MCF 10A (cell line): ENCODE results near the gene FOXC2. TPM values are rescaled to one million over a fixed set of nuclear protein-coding genes. Genes with fewer than 3 reads are reported as not detected.

Source experiments
- BruUV-seq: library from RNA; stranded (reverse); fragments of 400-500 nt; replicated peaks from 2 replicates; lab custom pipeline; 2021; lab: Mats Ljungman, UMichigan
- CTCF ChIA-PET: fragments of 300-600 bp; sonication (Branson Sonifier 250); formaldehyde crosslinking; extraction: SDS; loops from one replicate; lab custom pipeline; 2021; ENCODE audit warnings: antibody characterized with exemption, inconsistent platforms; lab: Yijun Ruan, JAX
- POLR2A ChIA-PET: fragments of 300-600, 350-650 bp; sonication (Branson Sonifier 250); formaldehyde crosslinking; extraction: SDS; loops from one replicate; lab custom pipeline; 2020; ENCODE audit warnings: antibody characterized with exemption, inconsistent platforms; lab: Yijun Ruan, JAX
- DNase-seq: peaks from one replicate; pipeline ENCODE4 v3.0.0-alpha.2; 2018; ENCODE audit not compliant: unreplicated experiment
- H3K27ac Mint-ChIP-seq: one replicate; pipeline ENCODE4 v1.8.0; 2022; ENCODE audit warnings: mild to moderate bottlenecking, low read depth, mixed read lengths; ENCODE audit not compliant: unreplicated experiment
- H3K27me3 Mint-ChIP-seq: one replicate; pipeline ENCODE4 v1.8.0; 2022; ENCODE audit warnings: mixed read lengths; ENCODE audit not compliant: insufficient read depth, unreplicated experiment
- H3K36me3 Mint-ChIP-seq: one replicate; pipeline ENCODE4 v1.8.0; 2022; ENCODE audit warnings: mild to moderate bottlenecking, moderate library complexity, mixed read lengths; ENCODE audit not compliant: insufficient read depth, unreplicated experiment
- H3K4me1 Mint-ChIP-seq: one replicate; pipeline ENCODE4 v1.8.0; 2022; ENCODE audit warnings: mixed read lengths; ENCODE audit not compliant: insufficient read depth, unreplicated experiment
- H3K4me3 Mint-ChIP-seq: one replicate; pipeline ENCODE4 v1.8.0; 2022; ENCODE audit warnings: mild to moderate bottlenecking, moderate library complexity, mixed read lengths; ENCODE audit not compliant: unreplicated experiment
- H3K9me3 Mint-ChIP-seq: one replicate; pipeline ENCODE4 v1.8.0; 2022; ENCODE audit warnings: mixed read lengths; ENCODE audit not compliant: unreplicated experiment
- CTCF ChIP-seq: fragments of 200-600 bp; IDR thresholded peaks from one replicate; pipeline ENCODE4 v1.8.0; 2022; ENCODE audit warnings: antibody characterized with exemption, mild to moderate bottlenecking; ENCODE audit not compliant: unreplicated experiment
- intact Hi-C: fragments of 100-400 bp; cut with micrococcal nuclease; formaldehyde crosslinking; loops from 2 replicates; pipeline ENCODE4 v1.14.1; 2022
- total RNA-seq: library from RNA; stranded (reverse); gene quantifications from 2 replicates; pipeline ENCODE4 v1.2.3, GENCODE V29; 2022

FOXC2 gene
- total RNA-seq, 1 experiment from 2014 or later, result 22.5 TPM

- Mint-ChIP-seq H3K27me3 (no peaks in the 10 kb centered on the region), H3K4me3 (no peak overlapping the region), H3K9me3 (no peaks in the 10 kb centered on the region), H3K36me3 (peaks cover 5% of the 10 kb centered on the region), H3K4me1 (no peaks in the 10 kb centered on the region), H3K27ac (no peak overlapping the region)
- no peak for TF ChIP-seq CTCF
- BruUV-seq, result no TSS peak
- DNase-seq, result no peak
- ChIA-PET POLR2A (no interaction called here), CTCF (interaction anchor here (0.7 kb wide), 1 partner anchor 858 kb away, joined by 4 read pairs; no protein-coding TSS in a partner anchor)
- intact Hi-C loops, result no loop called here
Observed at GRCh38 chr16:86608301-86608747, 41.7 kb downstream of the FOXC2 start.

GRCh38 chr16:86609115-86609514 lies 42.5 kb downstream of the FOXC2 start:
- no peak for DNase-seq
- Mint-ChIP-seq H3K36me3 (peaks cover 5% of the 10 kb centered on the region), H3K9me3 (no peaks in the 10 kb centered on the region), H3K27me3 (no peaks in the 10 kb centered on the region), H3K27ac (no peak overlapping the region), H3K4me3 (no peak overlapping the region), H3K4me1 (no peaks in the 10 kb centered on the region)
- no peak for TF ChIP-seq CTCF
- intact Hi-C loops, result no loop called here
- no TSS peak for BruUV-seq
- CTCF ChIA-PET, result no interaction called here
- POLR2A ChIA-PET, result no interaction called here

GRCh38 chr16:86609661-86610060 lies 43.0 kb downstream of the FOXC2 start:
- intact Hi-C loops, result no loop called here
- Mint-ChIP-seq H3K27ac (no peak overlapping the region), H3K27me3 (no peaks in the 10 kb centered on the region), H3K4me3 (no peak overlapping the region), H3K9me3 (no peaks in the 10 kb centered on the region), H3K4me1 (no peaks in the 10 kb centered on the region), H3K36me3 (peaks cover 5% of the 10 kb centered on the region)
- POLR2A ChIA-PET, result no interaction called here
- CTCF ChIA-PET, result no interaction called here
- no peak for TF ChIP-seq CTCF
- BruUV-seq, result no TSS peak
- no peak for DNase-seq

GRCh38 chr16:86610779-86611524 lies 44.3 kb downstream of the FOXC2 start:
- BruUV-seq, result no TSS peak
- TF ChIP-seq CTCF, result no peak
- Mint-ChIP-seq H3K4me3 (no peak overlapping the region), H3K4me1 (no peaks in the 10 kb centered on the region), H3K27me3 (no peaks in the 10 kb centered on the region), H3K9me3 (no peaks in the 10 kb centered on the region), H3K36me3 (peaks cover 5% of the 10 kb centered on the region), H3K27ac (no peak overlapping the region)
- ChIA-PET CTCF (interaction anchor here (0.9 kb wide), 1 partner anchor 20 kb away, joined by 3 read pairs; no protein-coding TSS in a partner anchor), POLR2A (no interaction called here)
- intact Hi-C loops, result no loop called here
- DNase-seq, result no peak
